Left colon (tissue), 2 donors: Measurements from ENCODE around the gene PHACTR3. TPM values are rescaled to one million over a fixed set of nuclear protein-coding genes. Genes with fewer than 3 reads are reported as not detected.

ENCODE experiments used
- ATAC-seq: fragments of 200-7000 bp; cut with Tn5 transposase; one replicate; pipeline ENCODE4 v1.9.1; 2020; ENCODE audit warnings: mild to moderate bottlenecking, moderate library complexity
- DNase-seq, 2 donors: peaks; one replicate each; pipeline ENCODE4 v3.0.0-alpha.2; 2020
- intact Hi-C, 2 donors: fragments of 100-400 bp; cut with DNase I in 1 of 2; cut with micrococcal nuclease in 1 of 2; formaldehyde crosslinking; loops; one replicate each; pipeline versions ENCODE4 v1.11.2 to v1.14.0; 2022; cut with DNase I, micrococcal nuclease
- total RNA-seq, 2 donors: library from RNA; stranded (reverse); fragmentation: NEBNext Ultra II Directional; extraction: Animal tissue kit (Norgen Biotek cat#: 25700); gene quantifications; one replicate each; pipeline ENCODE4 v1.2.1, GENCODE V29; 2021
- donor health status: DM: no; HTN: no; CAD: no.
- donor health status: DM: yes; HTN: yes; CAD: no.

The PHACTR3 gene
- total RNA-seq, 2 donors from 2014 or later: 0.47 to 5.5 TPM

DNA sequence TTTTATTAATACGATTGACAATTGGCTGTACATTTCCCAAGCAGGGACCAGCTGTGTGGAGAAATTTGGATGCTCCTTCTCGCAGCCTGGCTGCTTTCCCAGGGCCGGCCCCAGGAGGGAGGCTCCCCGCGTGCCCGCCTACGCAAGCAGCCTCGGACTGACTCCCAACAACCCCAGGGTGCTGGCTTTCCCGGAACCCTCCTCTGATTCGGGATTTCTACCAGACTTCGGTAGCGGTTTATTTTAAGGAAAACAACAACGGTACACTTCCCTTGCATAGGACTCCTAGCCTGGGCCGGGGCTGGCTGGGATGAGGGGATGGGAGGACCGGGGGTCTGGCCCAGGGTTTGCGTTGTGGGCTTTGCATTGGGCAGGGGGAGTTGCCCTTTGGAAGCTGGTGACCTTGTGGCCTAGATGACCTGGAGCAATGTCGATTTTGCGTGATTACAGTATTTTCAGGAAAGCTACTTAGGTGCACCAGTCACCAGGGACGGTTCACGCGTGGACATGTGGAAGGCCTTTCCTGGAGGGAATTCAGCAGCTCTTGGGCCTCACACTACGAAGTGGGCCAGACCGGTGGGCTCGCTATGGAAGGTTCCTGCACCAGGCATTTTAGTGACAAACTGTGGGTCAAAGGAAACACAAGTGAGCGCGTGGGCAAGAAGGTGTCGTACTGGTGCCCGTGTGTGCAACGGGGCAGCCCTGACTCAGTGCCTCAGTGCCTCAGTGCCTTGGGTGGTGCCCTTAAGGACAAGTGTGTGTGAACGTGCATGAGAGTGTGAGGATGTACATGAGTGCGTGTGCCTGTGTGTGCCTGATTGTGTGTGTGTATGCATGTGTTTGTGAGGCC, 20.7 kb upstream of the PHACTR3 start:
- peak; percentile 24 to 37 for DNase-seq
- intact Hi-C loops: no loop called here
- ATAC-seq: no peak

DNA sequence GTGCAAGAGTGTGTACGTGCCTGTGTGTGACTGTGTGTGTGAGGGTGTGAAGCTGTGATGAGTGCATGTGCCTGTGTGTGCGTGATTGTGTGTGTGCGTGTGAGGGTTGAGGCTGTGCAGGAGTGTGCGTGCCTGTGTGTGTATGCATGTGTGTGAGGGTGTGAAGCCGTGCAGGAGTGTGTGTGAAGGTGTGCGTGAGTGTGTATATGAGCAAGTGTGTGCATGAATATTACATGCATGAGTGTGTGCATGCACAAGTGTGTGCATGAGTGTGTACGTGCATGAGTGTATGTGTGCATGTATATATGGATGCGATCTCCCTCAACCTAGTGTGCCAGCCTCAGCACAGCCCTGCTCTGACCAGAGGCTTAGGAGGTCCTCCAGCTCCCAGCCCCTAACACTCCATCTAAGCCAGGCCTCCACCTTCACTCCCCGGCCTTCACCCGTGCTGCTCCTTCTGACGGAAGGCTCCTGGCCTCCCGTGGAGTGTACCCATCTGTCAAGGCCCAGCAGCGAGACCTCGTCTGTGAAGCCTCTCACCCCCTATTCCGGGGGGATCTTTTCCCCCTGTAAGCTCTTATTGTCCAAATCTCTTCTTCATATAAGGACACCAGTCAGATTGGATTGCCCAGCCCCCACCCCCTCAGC, 19.9 kb upstream of the PHACTR3 start:
- ATAC-seq: no peak
- intact Hi-C loops: no loop called here
- DNase-seq: no peak

DNA sequence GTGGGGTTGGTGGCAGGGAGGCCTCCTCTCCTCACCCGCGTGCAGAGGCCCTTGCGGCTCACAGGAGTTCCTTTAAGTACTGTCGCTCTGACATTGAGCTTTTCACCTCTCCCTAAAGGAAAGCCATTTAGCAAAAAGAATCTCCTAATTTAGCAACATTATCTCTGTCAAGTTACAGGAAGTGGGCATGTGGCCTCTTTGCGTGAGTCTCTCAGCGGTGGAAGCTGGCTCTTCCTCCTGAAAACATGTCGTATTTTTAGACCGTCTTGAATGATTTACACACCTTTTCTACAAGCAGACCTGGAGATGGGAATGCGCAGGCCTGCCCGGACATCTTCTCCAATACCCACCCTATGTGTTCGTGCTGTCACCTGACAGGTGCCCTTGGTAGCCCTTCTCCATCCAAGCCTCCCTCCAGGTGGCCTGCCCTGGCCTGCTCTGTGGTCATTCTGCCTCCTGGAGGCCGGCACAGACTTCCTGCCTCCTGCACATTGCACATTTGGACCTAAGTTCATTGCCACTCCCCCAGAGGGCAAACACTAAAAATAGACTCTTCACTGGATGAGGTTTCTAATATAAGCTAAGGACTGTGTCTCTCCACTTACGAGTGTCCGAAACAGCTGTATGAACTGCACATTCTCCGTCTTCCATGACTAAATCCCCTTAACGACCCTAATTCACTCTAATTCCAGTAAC, 18.5 kb upstream of the PHACTR3 start:
- intact Hi-C loops: no loop called here
- DNase-seq (no peak), ATAC-seq (no peak)

DNA sequence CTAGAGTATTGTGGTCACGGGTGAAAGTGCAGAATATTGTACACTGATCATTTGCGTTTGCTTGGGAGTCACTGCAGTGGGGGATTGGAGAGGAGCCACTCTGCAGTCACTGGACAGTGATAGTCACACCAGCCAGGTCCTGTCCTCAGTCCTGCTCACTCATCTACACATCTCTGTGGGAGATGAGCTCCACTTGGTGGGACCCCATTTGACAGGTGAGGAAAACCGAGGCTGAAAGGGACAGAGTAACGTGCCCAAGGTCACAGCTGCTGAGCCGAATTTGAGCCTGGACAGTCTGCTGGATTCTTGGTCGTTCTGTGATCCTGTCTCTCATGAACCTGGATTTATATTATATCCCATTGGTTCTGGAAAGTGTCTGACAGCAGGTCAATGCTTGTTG, 17.7 kb upstream of the PHACTR3 start:
- no peak for ATAC-seq
- no peak for DNase-seq
- intact Hi-C loops: no loop called here

DNA sequence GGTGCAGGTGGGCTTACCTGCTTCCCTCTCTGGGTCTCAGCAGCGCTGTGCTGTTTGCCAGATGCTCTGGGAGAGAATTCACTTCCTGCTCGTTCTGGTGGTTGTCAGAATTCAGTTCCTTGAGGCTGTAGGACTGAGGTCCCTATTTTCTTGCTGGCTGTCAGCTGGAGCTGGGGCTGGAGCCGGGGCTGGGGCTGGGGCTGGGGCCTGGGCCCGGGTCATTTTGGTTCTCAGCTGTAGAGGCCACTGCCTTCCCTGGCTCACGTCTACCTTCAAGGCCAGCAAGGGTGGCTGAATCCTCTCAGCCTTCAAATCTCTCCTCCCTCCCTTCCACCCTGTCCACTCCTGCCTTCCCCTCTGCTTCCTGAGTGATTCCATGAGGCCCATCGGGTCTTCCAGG, 16.8 kb upstream of the PHACTR3 start:
- DNase-seq (no peak), ATAC-seq (no peak)
- intact Hi-C loops: no loop called here

DNA sequence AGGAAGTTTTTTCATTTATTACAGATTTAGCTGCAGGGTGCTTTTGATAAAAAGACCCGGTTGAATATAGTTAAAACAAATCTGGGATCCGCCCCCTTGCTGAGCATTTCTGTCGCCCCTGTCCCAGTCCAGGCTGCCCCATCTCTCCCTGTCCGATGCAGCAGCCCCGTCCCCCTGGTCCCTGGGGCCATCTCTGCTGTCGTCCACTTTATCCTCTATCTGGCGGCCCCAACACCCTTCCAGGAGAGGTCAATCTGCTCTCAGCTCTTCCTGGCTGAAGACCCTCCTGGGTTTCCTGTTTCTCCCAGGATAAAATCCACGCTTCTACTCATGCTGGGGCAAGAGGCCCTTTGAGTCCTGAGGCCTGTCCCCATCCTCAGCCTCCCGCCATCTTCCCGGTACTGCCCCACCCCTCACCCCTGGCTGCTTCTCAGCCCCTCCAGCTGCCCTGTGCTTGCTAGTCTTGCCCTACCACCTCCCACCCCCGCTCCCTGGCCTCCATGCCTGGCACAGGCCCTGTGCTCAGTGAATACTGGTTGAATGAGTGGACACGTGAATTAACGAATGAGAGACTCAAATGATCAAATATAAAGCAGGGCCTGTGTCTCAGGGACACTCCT, 16.0 kb upstream of the PHACTR3 start:
- ATAC-seq: no peak
- DNase-seq: no peak
- intact Hi-C loops: no loop called here

DNA sequence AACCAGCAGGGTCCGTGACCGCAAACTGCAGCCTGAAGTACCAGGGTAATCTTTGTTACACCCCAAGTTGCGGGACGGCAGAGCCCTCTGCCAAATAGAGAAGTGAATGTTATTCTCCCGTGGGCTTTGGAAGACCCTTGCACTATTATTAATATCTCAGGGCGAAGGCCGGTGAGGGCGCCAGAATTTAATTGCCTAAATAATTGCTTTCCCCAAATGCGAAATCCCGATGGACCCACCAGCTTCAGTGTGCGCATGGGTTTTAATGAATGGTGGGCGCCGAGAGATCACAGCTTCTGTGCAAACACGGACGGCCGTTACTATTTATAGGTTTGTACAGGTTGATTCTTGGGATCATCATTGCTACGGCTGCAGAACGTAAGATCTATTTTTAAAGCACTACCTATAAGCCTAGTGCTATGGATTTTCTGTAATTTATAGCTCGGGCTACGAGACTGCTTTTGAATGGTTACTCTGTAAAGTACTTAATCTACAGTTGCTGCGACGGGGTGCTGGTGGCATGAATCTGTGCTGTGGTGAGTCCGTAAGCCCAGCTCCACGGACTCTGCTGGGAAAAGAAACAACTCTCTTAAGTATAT, 15.2 kb upstream of the PHACTR3 start:
- no peak for ATAC-seq
- intact Hi-C loops: no loop called here
- DNase-seq: no peak

DNA sequence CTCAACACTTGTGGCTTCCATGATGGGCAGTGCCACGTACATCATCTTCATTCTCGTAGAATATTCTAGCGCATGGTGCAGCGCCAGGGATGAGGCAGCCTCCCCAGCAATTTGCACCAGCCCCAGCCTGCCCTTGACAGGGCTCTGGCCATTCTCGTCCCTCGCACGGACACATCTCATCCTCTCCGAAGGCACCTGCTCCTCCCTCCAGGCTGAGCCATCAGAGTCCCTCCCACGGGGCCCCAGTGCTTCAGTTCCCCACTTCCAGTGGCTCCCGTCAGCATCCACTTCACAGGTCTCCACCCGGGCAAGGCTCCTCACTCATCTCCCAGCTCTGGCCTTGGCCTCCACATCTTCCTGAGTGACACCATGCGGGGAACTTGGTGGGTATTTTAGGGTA, 13.3 kb upstream of the PHACTR3 start:
- no peak for ATAC-seq
- DNase-seq: no peak
- intact Hi-C loops: no loop called here

DNA sequence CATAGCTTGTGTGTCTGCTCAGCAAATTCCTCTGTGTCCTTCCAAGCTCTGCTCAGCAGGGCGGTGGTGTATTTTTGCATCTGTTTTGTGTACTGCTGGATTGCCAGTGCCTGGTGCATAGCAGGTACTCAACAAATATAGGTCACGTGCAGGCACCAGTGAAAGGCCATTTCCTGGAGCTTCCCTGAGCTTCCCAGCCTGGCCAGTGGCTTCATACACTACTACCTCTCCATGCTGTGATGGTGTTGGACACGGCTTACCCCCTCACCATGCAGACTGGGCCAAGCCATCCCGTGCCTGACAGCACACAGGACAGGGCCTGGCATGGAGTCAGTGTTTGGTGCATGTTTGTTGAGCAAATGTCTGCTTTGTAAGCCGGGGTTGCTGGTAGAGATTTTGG, 7.7 kb upstream of the PHACTR3 start:
- intact Hi-C loops: no loop called here
- DNase-seq: no peak
- no peak for ATAC-seq

DNA sequence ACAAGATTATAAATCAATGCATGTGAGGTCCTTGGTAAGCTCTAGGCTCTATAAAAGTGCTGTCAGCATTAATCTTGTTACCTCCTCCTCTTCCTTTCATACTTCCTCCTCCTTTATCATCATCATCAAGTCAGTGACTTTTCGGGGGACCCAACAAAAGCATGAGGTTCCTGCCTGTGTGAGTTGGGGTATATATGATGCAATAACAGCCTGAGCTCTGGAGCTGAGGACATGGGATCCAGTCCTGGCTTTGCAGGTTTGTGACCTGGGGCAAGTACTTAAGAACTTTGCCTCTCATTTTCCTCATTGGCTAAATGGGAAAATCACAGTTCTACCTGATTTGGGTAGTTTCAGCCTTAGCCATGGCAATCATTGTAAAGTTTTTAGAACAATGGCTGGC, 7.1 kb upstream of the PHACTR3 start:
- no peak for ATAC-seq
- intact Hi-C loops: no loop called here
- DNase-seq: no peak

DNA sequence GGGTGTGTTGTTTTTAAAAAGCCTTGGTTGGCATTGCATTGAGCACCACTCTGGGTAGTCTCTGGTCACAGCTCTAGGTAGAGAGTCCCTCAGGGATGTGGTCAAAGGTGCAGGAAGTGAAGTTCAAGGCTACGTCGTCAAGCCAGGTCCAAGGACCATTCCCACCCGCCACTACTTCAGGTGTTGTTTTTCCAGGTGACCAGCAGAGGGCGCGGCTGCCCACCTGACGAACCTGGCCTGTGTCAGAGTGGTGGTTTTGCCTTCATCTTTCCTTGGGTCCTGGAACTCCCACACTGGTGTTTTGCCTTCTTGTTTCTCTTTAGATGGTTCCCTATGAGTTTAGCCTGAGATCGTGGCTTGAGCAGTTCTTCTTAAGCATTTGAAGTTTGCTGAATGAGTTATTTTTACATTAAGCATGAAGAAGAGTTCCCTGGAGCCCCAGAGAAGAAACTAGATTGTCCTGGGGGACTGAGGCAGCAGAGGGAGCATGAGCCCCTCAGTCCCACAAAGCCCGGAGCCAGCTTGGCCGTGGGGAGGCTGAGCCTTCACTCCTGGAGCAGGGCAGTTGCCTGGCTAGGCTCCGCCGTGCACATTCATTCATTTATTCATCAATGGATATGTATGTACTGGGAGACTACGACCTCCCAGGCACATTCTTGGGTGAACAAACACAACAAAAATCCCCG, 5.6 kb upstream of the PHACTR3 start:
- DNase-seq: peak in 1 of 2 donors; percentile 20
- ATAC-seq: peak; percentile 53
- intact Hi-C loops: no loop called here

DNA sequence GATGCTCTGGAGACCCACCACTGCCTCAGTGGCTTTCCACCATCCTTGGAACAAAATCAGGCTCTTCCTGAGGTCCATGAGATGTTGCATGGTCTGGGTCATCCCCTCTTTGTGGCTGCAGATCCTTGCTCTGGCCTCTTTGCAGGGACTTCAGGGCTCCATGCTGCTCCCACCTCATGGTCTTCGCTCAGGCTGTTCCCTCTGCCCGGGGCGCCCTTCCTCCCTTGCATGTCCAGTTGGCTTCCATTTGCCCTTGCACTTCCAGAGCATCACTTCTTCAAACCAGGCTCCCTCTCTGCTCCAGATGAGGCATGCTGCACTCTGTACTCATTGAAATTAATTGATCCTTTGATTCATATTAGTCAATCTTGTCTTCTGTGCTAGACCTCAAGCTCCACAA, 4.4 kb upstream of the PHACTR3 start:
- ATAC-seq (no peak), DNase-seq (no peak)
- intact Hi-C loops: no loop called here

DNA sequence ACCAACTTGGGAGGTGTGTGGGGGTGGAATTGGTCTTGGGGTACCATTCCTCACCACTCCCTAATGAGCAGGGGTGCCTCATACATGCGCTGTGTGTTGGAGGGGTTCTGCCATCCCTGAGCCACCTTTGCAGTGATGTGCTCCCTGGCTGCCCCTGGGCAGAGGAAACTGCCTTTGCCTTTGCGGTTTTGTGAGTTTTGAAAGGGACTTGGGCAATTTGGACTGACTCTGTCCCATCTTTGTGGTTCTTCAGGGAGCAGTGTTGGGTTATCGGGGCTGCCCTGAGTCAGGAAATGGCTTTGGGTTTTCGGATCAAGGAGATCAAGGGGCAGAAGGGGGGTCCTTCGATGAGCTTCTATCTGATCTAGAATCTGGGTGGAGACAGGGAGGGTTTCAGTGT, 3.9 kb upstream of the PHACTR3 start:
- intact Hi-C loops: no loop called here
- ATAC-seq (no peak), DNase-seq (no peak)

DNA sequence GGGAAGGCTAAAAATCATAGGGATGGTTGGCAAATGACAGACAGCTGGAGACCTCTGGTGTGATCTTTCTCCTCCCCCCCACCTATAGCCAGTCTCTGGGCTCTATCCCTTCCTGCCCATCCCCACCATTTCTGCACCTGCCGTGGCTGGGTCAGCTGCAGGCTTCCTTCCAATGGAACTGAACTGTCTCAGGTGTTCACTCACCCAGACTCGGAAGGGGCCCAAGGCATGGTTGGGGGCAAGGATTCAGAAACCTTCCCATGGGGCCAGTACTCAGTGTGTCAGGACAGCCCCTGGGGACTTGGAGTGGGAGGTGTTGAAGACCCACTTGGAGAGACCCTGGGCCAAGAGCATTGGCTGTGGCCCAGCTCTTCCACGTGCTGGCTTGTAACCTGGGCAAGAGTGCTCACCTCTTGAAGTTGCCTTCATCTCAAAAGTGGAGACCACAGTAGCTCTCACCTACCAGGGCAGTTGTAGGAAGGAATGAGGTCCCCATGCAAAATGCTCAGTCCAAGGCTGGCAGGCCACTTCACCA, 1.7 kb upstream of the PHACTR3 start:
- DNase-seq (no peak), ATAC-seq (no peak)
- intact Hi-C loops: no loop called here

DNA sequence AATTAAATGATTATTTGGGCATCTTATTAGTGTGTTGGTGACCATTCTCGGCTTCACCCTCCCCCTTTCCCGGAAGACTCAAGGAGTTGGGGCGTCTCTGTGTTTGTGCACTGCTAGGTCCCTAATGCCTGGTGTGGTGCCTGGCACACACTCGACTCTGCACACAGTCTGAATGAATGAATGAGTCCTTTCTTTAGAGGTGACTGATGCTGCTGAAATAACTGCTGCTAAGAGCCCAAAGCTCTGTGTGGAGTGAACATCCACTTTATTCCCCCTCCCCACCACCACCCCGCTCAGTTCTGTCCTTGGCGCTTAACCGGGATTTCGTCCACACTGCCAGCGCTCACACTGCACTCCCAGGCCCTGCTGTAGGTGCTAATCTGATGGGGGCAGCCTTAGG, 1.2 kb upstream of the PHACTR3 start:
- intact Hi-C loops: no loop called here
- no peak for ATAC-seq
- DNase-seq: no peak

DNA sequence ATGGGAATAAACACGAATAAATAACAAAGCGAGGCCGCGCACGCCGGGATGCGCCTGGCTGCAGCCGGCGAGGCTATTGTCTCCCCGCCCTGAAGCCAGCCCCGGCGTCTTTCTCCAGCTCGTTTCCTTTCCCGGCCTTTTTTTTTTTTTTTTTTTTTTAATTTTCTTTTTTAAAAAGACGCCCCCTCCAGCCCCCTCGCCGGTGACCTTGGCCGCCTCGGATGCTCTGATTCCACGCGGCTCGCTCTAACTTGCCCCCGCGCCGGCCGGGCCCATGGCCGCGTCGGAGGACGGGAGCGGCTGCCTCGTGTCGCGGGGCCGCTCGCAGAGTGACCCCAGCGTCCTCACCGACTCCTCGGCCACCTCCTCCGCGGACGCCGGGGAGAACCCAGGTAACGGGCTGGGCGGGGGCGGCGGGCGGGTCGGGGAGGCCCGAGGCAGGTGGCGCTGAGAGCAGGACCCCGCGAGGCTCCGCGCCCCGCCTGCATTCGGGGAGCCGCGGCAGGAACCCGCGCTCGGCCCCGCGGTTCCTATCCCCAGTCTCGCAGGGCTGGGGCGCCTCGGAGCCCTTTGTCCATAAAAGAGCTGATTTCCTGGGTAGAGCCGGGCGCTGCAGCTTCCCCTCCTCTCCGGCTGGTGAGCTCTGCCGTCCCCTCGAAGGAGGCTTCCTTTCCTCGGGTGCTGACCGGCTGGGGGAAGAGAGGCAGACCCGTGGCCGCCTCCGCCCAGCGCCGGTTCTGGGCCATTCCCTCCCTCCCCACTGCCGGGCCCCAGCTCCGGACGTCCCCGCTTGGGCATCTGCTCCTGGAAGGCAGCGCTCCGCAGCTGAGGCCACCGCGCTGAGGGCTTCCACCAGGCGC, 631 bp downstream of the PHACTR3 start:
- no peak for ATAC-seq
- DNase-seq: no peak
- intact Hi-C loops: no loop called here

DNA sequence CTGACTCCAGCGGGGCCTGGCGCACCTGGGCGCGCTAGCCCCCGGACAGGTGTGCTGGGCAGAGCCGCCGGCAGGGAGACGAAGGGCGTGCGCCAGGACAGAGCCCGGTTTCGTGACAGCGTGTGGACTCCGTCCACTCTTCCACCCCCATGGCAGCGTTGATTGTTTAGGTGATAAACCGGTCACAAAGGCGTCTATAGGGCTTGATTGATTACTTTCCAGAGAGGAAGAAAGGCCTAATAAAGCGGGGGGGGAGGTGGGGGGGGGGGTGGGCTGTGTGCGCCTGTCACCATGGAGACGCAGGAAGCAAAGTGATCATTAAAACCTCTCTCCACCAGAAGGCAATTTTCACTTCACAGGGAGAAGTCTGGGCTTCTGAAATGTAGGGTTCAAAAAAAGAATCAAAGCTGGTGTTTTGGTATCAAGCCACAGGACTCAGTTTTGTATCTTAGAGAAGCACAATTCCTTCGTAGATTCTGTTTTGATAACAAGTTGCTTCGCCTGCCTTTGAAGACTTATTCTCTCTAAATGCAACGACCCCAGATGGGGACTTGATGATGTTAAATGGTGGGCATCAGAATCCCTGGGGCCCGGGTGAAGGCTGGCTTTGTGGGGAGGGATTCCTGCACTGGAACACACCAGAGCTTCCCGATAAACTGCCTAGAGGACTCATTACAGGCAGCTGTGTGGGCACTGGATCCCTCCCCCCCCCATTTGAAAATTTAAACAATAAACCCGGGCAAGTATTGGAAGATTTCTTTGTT, 1.4 kb downstream of the PHACTR3 start:
- intact Hi-C loops: no loop called here
- DNase-seq (no peak), ATAC-seq (no peak)
